Subcutaneous adipose tissue (tissue), 4 donors: ENCODE measurements around the gene PANX2. TPM values are rescaled to one million over a fixed set of nuclear protein-coding genes. Genes with fewer than 3 reads are reported as not detected.

Experiments
- total RNA-seq, 4 donors: library from RNA; depleted of rRNA; stranded (reverse); fragments of >200 nt; gene quantifications; one replicate each; pipeline ENCODE4 v1.1.0, GENCODE V29; 2016
- TF ChIP-seq, protein P1 (sequence below): fragments of 450-650 bp; IDR thresholded peaks from one replicate; pipeline ENCODE4 v1.5.1; 2016; ENCODE audit warnings: low read depth, mild to moderate bottlenecking, control low read depth, antibody characterized with exemption, moderate library complexity

Gene PANX2
- total RNA-seq, 4 donors from 2014 or later, result 0.44 TPM; not detected in 3

- TF ChIP-seq, protein P1, sequence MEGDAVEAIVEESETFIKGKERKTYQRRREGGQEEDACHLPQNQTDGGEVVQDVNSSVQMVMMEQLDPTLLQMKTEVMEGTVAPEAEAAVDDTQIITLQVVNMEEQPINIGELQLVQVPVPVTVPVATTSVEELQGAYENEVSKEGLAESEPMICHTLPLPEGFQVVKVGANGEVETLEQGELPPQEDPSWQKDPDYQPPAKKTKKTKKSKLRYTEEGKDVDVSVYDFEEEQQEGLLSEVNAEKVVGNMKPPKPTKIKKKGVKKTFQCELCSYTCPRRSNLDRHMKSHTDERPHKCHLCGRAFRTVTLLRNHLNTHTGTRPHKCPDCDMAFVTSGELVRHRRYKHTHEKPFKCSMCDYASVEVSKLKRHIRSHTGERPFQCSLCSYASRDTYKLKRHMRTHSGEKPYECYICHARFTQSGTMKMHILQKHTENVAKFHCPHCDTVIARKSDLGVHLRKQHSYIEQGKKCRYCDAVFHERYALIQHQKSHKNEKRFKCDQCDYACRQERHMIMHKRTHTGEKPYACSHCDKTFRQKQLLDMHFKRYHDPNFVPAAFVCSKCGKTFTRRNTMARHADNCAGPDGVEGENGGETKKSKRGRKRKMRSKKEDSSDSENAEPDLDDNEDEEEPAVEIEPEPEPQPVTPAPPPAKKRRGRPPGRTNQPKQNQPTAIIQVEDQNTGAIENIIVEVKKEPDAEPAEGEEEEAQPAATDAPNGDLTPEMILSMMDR, result no peak
Observed at GRCh38 chr22:50136581-50137015, 33.9 kb upstream of the PANX2 start.

DNA sequence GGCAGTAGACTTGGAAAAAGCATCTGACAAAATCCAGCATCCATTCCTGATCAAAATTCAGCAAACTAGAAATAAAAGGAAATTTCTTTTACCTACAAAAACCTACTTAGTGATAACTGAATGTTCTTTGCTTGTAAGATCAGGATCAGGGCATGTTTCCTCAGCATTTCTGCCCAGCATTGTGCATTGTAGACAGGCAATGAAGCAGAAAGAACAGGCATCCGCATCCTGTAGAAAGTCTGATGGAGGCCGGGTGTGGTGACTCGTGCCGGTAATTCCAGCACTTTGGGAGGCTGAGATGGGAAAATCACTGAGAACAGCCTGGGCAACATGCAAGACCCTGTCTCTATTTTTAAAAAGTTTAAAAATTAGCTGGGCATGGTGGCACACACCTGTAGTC is 32.5 kb upstream of the PANX2 start:
- TF ChIP-seq, protein P1, result no peak

DNA sequence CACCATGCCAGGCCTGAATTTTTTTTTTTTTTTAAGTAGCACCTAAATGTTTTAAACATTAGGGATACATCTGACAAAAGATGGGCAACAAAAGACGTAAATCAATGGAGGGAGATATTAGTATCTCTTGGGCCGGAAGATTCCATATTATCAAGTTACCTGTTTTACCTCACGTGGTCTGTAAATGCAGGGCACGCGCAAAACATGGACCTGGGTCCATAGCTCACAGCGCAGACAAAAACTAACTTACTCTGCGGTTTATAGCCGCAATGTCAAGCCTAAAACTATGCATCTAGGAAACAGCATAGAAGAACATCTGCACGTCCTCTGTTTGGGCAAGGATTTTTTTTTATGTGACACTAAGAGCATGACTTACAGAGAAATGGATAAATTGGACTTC is 31.5 kb upstream of the PANX2 start:
- TF ChIP-seq, protein P1, result no peak

DNA sequence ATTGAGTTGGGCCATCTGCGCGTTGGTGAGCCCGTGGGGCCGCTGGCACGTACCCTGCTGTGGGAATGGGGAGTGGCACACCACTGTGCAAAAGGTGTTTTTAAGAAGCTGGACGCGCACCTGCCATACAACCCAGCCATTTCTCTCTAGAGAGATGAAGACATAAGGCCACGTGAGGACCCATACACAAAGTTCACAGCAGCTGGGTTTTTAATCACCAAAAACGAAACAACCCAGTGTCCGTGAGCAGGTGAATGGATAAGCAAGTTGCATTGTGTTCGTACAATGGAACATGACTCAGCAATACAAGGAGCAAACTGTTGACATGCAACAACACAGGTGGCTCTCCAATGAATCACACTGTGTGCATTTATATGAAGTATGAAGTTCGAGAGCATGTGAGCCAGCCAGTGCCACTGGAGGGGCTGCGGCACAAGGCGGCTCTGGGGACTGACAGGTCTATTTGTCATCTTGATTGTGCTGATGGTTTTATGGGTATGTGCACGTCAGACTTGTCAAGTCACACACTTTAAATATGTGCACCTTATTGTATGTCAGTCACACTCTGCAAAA is 30.6 kb upstream of the PANX2 start:
- TF ChIP-seq, protein P1, result no peak

DNA sequence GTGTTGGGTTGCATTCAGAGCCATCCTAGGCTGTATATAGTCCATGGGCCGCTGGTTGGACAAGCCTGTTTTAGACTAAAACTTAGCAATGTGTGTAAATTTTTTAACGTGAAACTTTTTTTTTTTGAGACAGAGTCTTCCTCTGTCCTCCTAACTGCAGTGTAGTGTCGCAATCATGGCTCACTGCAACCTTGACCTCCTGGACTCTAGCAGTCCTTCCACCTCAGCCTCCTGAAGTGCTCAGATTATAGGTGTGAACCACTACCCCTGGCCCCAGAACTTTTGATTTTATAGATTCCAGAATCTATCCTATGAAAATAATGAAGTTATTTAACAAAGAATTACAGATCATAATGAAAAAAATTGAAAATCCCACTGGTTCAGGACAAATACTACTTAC is 29.9 kb upstream of the PANX2 start:
- TF ChIP-seq, protein P1, result no peak

GRCh38 chr22:50141462-50141861 is 29.1 kb upstream of the PANX2 start:
- TF ChIP-seq, protein P1, result no peak

GRCh38 chr22:50141891-50142363 is 28.6 kb upstream of the PANX2 start:
- TF ChIP-seq, protein P1, result no peak
